Caki2 (cell line): ENCODE measurements around the gene RSRC1. TPM values are rescaled to one million over a fixed set of nuclear protein-coding genes. Genes with fewer than 3 reads are reported as not detected.
"Not testable (repeated sequence)": the region's sequence is repeated elsewhere in the genome, so short reads cannot be mapped to it uniquely, and the experiment has no call there.

ENCODE experiments used
- DNase-seq: peaks from one replicate; pipeline ENCODE4 v3.0.0-alpha.2; 2015; ENCODE audit warnings: low read depth
- in situ Hi-C: cut with HindIII; loops from 2 replicates; pipeline ENCODE4 v1.10.0; 2016; ENCODE audit warnings: low sequenced_read_pairs, low pct_unique_long_range_greater_than_20kb, mixed read lengths
- total RNA-seq: library from RNA; depleted of rRNA; stranded (reverse); fragments of >200 nt; shearing (Covaris generic); gene quantifications from 2 replicates; pipeline ENCODE4 v1.2.3, GENCODE V29; 2014; ENCODE audit warnings: low replicate concordance

Gene RSRC1
- total RNA-seq, 1 experiment from 2014 or later: 72.1 TPM

DNA sequence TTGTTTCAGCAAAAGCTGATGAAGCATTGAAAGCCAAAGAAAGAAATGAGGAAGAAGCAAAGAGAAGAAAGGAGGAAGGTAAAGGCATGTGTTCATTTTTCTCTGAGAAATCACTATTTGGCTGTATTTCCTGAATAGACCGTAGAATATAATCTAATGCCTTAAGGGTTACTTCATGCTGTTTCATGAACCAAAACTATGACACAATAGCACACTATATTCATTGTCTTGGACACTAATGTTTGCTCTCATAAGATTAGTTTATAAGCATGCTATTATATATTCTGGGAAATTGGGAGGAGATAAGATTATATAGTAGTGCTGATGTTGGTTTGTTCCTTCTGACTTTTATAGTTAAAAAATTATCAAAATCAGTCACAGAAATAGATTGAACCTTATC lies 351.0 kb downstream of the RSRC1 start:
- no peak for DNase-seq
- in situ Hi-C loops: no loop called here

DNA sequence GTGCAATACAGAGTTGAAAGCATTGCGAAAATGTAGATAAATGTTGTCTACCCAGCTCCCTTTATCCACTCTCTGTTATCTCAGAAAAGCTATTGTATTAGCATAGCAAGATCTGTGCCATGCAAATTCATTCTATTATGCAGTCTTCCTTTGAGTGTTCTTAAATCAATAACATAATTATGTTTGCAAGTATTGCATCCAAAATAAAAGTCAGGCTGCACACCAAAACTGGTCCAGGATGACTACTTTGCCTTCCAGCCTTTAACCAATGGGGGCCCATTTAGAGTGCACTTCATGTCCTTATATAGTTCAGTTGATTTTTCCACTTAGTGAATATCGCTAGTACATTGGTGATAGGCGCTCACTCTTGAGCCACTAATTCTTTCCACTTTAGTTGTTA lies 353.7 kb downstream of the RSRC1 start:
- no peak for DNase-seq
- in situ Hi-C loops: no loop called here

DNA sequence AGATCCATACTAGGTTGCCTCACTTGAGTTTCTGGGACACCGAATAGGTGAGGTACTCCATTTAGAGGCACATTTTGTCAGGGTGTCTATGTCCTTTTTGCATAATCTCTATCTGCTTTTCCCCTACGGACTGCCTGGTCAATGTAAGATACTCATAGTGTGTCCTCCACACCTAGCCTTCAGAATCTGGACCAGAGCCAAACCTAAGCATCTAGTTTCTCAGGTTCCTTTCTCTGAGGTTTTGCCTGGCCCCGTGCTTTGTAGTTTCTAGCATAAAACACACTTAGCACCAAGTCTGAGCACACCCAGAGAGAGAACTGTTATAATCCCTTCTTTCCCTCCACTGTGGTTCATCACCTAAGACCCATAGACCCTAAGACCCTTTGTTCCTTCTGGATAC lies 355.2 kb downstream of the RSRC1 start:
- in situ Hi-C loops: no loop called here
- DNase-seq: no peak

DNA sequence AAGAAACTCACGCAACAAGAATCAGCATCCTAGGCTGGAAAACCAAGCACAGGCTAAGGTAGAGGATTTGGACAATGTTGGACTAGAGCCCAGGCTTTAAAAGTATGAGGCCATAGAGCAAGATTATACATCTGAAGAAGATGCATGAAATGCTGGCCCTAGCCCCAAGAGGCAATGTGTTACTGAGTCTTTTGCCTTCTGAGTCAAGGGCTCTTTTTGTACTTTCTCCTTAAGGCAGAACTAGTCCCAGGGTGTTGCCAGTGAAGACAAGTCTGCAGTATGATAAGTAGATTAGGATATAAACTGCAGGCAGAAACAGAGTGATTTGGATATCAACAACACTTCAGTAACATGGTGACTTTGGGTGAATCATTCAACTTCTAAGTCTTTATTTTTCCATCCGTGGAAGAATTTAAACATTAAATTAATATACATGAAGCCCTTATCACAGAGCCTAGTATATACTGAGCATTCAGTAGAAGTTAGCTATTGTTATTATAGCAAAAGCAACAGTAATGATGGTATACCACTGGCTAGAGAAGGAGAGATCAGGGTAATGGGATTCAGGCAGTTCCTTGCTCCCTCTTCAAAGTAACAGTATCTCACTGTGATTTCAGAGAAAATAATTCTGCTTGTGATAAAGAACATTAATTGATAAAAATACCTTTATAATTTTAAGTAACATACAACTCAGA lies 361.2 kb downstream of the RSRC1 start:
- DNase-seq: no peak

DNA sequence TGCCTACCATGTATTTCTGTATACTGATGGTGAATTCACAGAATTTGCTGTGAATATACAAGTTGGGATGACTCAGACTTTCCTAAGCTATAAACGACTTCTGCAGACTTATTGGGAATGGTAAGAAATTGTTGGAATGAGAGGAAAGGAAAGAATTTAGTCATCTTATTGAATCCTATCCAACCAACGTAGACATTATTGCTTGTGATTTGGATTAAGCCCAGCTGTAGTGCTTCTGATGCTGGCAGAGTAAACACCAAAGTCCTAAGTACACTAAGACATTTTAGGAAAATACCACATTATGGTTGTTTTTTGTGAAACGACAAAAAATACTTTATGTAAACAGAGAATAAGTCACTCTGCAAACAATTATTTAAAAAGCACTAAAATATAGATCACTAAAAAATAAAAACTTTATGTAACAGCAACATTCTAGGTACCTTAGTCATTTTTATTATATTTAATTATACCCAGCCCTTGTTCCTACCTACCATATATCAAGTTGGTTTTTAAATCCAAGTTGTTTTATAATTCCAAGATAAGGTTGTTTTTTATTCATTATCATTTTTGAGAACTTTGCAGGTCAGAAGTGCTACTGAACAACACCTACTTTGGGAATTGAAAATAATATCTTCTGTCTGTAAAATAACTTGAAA lies 361.9 kb downstream of the RSRC1 start:
- in situ Hi-C loops: no loop called here
- no peak for DNase-seq

More for the DNA sequence above, 361.2 kb downstream of the RSRC1 start:
- in situ Hi-C loops: no loop called here

DNA sequence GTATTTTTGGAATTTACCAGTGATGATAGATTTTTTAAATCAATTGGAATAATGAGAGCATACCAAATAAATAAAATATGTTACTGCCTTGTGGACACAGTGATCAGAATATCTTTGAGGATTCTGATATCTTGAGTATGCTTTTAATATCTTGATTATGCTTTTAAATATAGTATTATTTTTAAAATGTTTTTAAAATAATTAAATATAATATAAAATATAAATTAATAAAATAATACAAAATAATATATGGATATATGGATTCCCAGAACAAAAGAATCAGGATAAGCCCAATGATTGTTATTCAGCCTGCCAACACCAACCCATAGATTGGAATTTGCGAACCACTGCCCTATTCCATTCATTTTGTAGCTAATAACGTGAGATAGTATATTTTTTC lies 369.2 kb downstream of the RSRC1 start:
- in situ Hi-C loops: no loop called here
- DNase-seq: no peak

DNA sequence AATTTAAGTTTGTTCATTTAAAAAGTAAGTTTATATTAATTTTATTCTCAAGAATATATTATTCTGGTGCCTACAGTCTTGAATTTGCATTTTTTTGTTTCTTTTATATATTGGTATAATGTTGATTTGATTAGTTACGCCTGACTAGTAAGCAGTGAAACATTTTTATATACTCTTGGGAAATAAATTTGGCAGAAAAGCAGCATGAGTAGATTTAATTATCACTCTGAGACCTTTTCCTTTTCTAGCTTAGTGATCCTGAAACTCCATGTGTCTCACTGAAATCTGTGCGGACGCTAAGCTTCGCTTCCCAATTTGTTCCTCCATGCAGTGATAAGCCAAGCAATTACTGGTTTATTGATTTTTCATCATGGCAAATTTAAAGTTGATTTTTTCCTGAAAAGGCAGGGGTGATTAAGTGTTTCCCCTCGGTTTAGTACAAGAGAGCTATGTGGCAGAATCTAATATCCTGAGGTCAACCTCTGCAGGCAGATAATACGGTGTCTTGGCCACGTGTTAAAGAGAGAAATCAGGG lies 373.9 kb downstream of the RSRC1 start:
- no peak for DNase-seq
- in situ Hi-C loops: no loop called here

DNA sequence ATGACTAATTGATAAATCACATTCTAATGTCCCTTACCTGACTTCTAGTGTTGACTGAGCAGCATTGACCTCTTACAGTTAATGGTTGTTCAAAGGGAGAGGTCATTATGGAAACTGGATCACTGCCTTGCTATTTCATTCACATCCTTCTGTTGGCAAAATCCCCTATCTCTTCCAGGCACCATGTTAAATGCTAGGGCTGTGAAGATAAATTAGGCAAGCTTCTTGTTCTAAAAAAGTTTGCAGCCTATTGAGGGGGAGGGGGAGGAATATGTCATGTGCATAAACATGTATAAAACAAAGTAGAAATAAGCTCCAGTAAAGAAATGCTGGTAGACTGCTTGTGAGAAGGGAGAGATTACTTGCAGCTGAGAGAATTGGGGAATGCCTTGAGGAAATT lies 376.3 kb downstream of the RSRC1 start:
- in situ Hi-C loops: no loop called here
- DNase-seq: peak; percentile 29

DNA sequence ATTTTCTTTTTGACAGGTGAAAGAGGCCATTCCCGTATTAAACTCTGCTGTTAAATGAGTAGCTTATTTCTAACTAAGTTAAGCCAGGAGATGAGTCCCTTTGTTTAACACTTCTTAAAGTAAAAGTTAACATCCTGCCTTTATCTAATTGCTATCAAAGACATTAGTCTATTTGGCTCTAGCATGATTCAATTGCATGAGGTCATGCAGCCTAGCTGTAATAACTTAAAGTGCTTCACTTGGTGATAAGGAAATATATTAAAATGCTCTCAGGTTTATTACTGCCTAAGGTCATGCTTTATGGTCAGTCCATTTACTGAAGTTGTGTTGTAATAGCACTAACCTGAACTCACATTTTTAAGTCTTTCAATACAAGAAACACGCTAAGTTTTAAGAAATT lies 378.8 kb downstream of the RSRC1 start:
- in situ Hi-C loops: no loop called here

DNA sequence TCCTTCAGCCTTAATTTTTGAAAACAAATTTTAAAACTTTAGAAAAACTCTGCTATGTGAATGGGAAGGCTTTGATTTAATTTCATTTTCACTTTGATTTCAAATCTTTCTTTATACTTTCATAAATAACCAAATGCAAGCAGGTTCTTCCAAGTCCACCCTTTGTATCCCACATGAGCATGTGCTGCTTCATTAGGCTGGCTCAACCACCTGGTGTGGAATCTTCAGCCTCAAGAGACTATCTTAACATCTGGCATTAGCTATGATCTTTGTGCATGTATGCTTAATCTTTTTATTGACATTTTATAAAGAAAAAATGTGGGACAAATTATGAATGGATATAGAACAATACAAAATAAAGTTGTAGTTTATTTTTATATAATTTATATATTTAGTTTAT lies 379.3 kb downstream of the RSRC1 start:
- no peak for DNase-seq
- in situ Hi-C loops: no loop called here

More for the DNA sequence above, 378.8 kb downstream of the RSRC1 start:
- no peak for DNase-seq

DNA sequence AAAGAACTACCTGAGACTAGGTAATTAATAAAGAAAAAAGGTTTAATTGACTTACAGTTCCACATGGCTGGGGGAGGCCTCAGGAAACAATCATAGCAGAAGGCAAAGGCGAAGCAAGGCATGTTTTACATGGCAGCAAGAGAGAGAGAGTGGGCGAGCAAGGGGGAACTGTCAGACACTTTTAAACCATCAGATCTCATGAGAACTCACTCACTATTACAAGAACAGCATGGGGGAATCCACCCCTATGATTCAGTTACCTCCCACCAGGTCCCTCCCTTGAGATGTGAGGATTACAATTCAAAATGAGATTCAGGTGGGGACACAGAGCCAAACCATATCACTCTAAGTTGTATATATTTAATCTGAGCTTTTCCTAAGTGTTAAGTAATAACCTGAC lies 382.1 kb downstream of the RSRC1 start:
- in situ Hi-C loops: no loop called here
- no peak for DNase-seq

DNA sequence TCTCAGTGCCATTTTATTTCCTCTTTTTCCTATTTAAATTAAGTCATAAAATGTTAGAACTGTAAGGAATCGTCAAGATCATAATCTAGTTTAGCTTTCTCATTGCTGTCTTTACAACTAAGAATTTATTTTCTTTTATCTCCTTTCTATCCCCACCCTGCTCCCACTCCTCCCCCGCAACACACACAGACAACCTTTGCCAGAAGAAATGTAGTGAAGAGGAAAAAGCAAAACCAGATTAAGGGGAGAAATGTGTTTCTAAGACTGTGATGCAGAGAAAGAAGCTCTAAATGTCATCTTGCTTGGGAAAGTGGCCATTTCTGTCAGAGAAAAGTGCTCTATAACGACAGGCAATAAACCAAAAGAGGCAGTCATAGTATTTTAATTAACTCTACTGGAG lies 382.8 kb downstream of the RSRC1 start:
- in situ Hi-C loops: no loop called here
- DNase-seq: no peak

DNA sequence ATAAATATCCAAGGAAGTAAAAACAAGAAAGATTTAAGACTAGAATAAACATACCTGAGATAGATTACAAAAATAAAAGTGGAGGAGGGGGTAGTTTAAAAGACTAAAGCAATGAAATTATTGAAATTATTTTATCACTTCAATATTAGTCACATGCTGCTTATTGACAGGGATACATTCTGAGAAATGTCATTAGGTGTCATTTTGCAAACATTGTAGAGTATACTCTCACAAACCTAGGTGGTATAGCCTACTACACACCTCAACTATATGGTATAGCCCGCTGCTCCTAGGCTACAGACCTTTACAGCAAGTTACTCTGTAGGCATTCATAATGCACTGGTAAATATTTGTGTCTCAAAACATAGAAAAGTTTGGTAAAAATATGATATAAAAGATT lies 384.0 kb downstream of the RSRC1 start:
- in situ Hi-C loops: no loop called here
- DNase-seq: no peak

DNA sequence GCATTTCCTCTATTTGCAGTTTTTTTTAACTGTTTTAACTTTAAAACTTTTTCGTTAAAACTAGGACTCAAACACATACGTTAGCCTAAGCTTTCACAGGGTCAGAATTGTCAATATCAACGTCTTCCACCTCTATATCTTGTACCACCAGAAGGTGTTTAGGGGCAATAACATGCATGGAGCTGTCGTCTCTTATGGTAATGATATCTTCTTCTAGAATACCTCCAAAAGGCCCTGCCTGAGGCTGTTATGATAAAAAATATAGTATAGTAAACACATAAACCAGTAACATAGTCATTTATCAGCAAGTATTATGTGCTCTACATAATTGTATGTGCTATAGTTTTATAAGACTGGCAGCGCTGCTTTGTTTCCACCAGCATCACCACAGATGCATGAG lies 384.8 kb downstream of the RSRC1 start:
- DNase-seq: no peak
- in situ Hi-C loops: no loop called here

DNA sequence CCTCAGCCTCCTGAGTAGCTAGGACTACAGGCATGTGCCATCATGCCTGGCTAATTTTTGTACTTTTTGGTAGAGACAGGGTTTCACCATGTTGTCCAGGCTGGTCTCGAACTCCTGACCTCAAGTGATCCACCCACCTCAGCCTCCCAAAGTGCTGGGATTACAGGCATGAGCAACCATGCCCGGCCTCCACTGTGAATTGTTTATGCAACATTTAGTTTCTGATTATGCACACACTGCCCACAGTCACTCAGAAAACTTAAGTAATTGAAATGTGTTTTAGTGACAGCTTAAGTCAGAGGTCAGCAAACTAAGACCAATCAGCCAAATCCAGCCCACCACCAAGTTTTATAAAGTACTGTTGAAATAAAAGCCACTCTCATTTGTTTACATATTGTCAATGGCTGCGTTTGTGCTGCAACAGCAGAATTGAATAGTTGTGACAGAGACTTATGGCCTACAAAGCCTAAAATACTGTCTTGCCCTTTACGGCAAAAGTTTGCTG lies 385.6 kb downstream of the RSRC1 start:
- DNase-seq: peak; percentile 15
- in situ Hi-C loops: not testable (repeated sequence)

DNA sequence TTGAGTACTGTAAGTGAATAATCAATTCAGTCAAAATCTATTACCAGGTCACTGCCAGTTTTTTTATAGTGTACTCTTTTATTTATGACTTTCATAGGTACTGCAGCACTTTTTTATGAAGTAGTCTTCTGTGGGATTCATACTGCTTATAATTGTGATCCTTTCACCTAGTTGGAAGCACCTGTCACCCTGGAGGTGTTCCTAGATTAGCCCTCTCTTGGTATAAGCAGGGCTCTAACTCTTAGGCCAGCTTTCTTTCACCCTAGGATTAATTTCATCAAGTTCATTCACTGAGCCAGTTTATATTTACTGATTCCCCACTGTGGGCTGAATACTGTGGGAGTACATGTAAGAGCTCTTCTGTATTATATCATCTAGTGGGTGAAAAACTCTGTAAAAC lies 395.2 kb downstream of the RSRC1 start:
- DNase-seq: no peak
- in situ Hi-C loops: no loop called here

DNA sequence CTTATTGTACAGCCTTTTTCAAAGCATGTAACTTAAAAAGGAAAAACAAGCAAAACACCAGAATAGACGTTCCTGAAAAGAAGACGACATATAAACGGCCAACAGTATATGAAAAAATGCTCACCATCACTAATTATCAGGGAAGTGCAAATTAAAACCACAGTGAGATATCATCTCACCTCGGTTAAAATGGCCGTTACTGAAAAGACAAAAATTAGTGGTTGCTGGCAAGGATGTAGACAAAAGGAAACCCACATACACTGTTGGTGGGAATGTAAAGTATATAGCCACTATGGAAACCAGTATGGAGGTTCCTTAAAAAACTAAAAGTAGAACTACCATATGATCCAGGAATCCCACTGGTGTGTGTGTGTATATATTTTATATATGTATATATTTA lies 396.6 kb downstream of the RSRC1 start:
- DNase-seq: no peak
- in situ Hi-C loops: no loop called here

DNA sequence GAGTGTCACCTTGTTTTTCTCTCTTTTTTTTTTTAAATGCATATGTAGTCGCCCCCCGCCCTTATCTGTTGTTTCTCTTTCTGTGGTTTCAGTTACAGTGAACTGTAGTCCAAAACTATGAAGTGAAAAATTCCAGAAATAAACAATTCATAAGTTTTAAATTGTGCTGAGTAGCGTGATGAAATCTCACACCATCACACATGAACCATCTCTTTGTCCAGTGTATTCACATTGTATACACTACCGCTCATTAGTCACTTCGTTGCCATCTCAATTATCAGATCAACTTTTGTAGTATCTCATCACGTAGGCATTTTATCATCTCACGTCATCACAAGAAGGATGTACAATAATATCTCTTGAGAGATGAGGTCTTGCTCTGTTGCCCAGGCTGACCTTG lies 398.6 kb downstream of the RSRC1 start:
- DNase-seq: no peak

DNA sequence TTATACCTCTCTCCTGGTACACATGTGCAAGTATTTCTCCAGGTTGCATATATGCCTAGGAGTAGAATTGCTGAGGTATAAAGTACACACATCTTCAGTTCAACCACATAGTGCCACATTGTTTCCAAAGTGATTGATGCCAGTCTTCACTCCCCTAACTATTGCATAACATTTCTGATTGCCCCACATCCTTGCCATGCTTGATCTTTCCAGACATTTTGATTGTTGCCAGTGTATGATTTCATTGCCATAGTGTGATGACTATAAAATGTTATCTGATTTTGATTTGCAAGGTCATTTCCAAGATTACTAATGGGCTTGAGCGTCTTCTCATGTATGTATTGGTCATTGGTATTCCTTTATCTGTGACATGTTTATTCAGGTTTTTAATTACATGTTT lies 400.0 kb downstream of the RSRC1 start:
- no peak for DNase-seq
- in situ Hi-C loops: no loop called here

More for the DNA sequence above, 398.6 kb downstream of the RSRC1 start:
- in situ Hi-C loops: no loop called here

DNA sequence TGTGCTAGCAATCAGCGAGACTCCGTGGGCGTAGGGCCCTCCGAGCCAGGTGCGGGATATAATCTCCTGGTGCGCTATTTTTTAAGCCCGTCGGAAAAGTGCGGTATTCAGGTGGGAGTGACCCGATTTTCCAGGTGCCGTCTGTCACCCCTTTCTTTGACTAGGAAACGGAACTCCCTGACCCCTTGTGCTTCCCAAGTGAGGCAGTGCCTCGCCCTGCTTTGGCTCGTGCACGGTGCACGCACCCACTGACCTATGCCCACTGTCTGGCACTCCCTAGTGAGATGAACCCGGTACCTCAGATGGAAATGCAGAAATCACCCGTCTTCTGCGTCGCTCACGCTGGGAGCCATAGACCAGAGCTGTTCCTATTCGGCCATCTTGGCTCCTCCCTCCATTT lies 406.8 kb downstream of the RSRC1 start:
- DNase-seq, in situ Hi-C loops: not testable (repeated sequence)
